NCI-H345 treated with DMSO at 0.1 percent for 48 hours (cell line): ENCODE measurements around the gene HOXB2.
A peak's percentile ranks its signal among the peaks of the same experiment; 100 is the strongest.

ENCODE experiments used
- DNase-seq: peaks from one replicate; lab custom pipeline; 2025; ENCODE audit not compliant: unreplicated experiment; lab: John Stamatoyannopoulos, UW

HOXB2 gene

DNA sequence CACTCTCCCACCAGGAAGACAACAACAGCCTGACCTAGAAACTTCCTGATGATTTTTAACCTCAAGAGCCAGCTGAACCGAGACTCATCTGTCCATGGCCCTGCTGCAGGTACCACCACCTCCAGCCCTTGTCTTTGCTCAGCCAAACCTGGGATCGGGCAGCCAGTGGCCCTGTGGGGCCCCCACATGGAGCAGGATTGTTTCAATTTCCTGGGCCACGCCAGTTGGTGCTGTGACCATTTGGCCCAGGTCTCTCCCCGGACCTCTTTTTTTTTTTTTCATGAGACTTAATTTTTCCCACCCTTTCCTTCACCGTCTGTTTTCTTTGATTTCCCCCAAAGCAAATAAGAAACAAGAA lies 8.3 kb upstream of the HOXB2 start:
- DNase-seq: no peak

- peak; percentile 51 for DNase-seq
These were observed 7.7 kb upstream of the HOXB2 start for GRCh38 chr17:48552466-48553189.

DNA sequence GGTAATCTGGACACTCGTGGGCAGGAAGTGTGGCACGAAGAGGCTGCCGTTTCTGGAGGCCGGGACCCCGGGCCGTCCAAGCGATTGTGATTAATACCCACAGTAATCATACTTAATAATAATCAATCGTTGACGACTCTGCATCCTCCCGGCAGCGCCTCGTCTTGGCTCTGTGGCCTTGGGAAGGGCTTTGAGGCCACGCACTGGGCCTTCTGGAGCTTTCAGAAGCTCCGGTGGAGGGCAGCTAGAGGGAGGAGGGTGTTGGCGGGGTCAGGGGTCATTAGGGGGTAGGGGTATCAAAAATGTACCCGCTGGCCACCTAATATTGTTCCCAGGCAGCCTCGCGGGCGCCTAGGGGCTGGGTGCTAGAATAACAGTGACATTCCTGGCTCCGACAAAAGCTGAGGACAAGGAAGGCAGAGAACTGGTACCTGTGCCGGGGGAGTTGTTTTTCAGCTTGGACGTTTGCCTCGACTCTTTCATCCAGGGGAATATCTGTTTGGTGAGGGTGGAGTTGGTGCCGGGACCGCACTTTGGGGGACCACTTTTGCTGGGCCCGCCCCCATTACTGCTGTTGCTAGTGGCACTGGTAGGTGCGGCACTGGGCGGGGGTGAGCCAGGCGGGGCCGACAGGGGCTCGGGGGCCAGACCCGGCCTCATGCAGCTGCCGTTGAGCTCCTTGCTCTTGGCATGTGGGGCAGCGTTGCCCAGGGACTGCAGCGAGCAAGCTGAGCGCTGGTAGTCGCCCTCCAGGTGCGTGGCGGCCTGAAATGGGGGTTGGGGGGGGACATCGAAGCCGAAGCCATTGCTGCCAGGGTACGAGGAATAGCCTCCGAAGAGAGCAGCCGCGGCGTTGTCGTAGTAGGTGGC lies 6.9 kb upstream of the HOXB2 start:
- DNase-seq: no peak

GRCh38 chr17:48551214-48551555 lies 6.3 kb upstream of the HOXB2 start:
- no peak for DNase-seq

- no peak for DNase-seq
These were observed 5.7 kb upstream of the HOXB2 start for GRCh38 chr17:48550502-48551213.

DNA sequence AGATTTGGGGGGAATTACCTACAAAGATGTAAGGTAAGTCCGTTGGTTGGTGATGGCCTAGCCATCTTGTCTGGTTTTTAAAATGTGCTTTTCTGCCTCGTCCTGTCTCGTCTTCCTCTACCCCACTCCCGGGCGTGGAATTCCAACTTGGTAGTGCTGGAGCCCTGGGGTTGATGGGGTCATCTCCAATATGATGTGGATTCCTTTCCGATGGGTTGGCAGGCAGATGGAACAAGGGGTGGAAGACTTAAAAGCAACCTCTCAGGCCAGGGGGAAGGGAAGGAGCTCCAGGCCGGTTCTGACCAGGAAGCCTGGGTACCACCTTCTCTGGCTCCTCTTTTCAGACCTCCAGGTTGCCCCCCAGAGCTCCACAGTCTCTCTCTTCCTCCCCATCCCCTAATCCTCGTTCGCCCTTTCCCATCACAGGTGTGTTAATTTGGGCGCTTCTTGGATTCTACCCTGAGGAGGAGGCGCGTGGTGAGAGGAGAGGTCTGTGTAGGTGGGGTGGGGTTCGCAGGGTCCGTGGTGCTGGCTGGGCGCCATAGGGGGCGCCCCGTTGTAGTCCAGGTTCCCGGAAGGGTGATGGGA lies 5.1 kb upstream of the HOXB2 start:
- DNase-seq: no peak

GRCh38 chr17:48549281-48549630 lies 4.3 kb upstream of the HOXB2 start:
- DNase-seq: no peak

DNA sequence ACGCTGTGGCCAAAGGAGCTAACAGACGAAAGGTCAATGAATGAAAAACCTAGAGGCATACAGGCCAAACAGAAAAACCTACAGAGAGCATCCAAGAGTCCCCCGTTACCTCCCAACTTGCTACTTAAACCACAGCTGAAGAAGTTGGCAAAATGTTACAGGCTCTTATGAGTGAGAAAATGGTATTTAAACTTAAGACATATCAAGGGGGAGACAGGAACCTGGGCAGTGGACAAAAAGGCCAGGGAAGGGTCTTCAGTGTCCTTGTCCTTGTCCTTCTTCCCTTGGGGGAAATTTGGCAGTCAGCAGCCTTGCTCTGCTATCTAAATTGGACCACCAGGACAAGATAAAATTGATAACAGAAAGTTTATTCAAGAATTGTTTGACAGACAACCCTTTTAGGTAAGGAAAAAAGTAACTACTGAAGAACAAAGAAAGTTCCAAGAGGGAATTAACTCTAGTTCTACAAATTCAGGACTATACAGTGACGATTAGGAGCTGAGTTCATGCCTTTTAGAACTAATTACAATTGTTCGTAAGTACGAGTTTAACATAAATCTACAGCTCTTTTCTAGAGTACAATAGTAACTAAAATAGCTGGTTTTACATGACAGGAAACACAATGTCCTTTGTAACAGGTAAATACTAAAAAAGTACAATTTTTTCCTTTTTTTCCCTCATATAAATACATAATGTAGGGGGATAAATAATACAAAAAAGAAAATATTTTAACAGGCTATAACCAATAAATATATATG lies 3.8 kb upstream of the HOXB2 start:
- DNase-seq: no peak

- DNase-seq: peak; percentile 40
These were observed 3.1 kb upstream of the HOXB2 start for GRCh38 chr17:48547808-48548522.

DNA sequence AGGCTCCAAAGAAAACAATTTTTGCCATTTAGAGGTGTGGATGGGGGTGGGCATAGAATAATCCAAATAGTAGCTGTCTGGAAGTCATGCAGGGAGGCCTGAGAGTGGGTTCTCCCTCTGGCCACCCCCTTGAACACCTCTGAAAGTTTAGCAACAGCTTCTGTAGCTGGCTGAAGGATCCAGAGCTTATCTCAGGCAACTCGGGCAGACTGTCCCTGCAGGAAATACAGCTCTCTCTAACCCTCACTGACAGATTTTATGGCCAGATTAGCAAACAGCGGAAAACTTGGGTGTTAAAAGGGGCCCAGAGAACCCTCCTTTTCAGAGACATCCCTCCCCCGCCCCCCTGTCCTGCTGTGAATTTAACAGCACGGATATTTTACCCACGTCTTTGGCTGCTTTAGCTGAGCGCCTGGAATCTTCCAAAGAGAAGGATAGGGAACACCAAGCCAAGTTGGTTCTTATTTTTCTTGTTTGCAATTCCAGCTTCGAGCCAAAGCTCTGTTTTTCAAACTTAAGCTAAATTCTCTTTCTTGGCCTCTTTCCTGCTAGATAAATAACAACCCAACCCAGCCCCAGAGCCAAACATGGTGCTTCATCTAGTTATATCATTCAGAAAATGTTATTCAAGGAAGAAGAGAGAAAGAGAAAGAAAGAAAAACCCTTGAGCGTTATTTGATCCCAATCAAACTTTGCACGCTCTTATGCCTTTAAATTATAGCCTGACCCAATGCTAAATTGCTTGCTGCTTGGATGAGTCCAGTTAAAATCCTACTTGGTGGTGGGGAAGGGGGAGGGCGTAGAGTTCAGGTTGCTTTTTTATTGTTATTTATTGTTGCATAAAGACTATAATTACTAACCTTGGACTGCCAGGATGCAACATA lies 2.3 kb upstream of the HOXB2 start:
- DNase-seq: peak; percentile 57

DNA sequence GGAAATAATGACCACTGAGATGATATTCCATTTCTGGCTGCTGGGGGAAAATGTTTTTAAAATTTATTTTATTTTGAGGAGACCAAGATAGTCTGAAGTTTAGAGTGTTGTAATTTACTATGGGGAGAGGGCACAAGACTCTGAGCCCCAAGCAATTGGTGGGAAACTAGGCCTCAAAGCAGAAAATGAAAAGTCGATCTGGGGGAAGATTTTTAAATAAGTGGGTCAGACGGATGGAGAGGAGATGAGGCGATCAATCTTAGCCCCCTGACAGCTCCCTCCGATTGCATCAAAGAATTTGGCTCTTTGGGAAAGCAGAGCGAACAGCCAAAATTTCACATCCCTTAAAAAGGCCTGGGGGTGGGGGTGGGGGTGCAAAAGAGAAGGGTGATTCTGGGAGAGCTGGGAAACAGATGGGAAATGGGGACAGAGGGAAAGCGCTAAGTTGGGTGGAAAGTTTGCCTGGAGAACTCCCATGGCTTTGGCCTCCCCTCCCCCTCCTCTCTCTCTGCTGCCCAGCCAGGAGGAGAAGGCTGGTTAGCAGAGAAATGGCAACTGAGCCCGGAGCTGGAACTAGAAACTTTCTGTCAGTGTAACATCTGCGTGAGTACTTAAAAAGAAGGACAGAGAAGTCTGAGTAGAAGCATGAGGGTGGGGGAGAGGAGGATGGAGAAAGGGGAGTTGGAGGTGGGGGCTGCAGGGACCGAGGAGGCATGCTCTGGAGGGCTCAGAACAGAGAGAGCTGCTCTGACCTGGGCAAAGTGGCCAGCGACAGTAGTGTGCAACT lies 1.4 kb upstream of the HOXB2 start:
- DNase-seq: no peak

- no peak for DNase-seq
These were observed 630 bp upstream of the HOXB2 start for GRCh38 chr17:48545539-48545938.

- DNase-seq: no peak
These were observed 424 bp downstream of the HOXB2 start for GRCh38 chr17:48544349-48545021.

DNA sequence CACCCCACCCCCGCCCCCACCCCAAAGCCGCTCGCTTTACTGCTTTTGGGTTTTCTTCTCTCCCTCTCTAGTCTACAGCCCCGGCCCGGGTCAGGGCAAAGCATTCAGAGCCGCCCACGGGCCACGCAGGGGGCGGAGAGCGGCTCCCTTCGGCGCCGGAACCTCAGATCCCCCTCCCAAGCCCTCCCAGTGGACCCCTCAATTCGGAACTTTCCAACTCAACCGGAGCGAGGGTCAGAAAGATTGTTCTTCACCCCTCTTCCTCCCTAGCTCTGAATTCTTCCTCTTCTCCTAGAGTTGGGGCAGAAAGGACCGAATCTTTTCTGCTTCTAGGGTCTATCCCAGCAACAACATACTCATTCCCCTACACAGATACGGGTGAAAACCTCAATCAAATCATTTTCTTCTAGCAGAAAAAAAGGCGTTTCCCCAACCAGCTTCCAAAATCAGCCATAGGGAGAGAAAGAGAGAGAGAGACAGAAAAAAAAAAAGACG lies 1.0 kb downstream of the HOXB2 start:
- DNase-seq: no peak

GRCh38 chr17:48543107-48543853 lies 1.6 kb downstream of the HOXB2 start:
- no peak for DNase-seq

DNA sequence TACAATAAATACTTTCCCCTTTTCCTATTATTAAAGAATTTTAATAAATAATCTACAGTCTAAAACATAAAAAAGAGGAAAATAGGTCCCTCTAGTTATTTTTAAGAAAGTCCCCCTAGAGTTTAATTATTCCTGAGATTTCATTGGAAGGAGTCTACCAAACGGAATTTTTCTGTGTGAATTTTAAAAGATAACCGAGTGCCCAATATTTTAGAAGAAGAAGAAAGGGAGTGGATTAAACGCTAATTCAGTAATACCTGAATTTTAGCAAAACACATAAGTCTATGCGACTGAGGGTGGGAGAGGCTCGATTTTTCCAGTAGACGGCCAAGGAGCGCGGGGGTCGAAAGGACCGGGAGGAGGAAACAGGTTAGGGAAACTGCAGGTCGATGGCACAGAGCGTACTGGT lies 2.2 kb downstream of the HOXB2 start:
- DNase-seq: no peak

- no peak for DNase-seq
These were observed 2.7 kb downstream of the HOXB2 start for GRCh38 chr17:48542114-48542656.
